ENCODE measurements around the gene TRIM33. TPM values are rescaled to one million over a fixed set of nuclear protein-coding genes. Genes with fewer than 3 reads are reported as not detected.

TRIM33 gene
- total RNA-seq, 2 experiments from 2014 or later: 31.5 to 32.8 TPM

DNA sequence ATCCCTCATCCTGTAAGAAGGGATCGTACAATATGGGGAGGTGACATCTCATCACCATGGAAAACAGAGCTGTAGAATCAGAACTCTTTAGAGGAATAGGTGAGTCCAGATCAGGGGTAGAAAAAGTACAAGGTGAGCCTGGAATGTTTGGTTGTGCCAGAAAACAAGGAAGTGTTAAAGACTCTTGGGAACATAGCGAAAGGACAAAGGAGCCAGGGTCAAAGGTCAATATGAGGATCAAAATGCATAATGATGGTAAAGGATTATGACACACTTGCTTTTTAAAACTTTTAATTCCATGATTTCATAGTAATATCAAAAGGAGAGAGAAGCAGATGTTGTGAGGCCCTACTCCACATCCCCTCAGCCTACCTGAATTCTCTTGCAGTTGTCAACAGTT is 19.2 kb upstream of the TRIM33 start:
- peaks cover 8% of the 10 kb centered on the region for H3K4me1 Mint-ChIP-seq
- no peaks in the 10 kb centered on the region for H3K9me3 Mint-ChIP-seq

DNA sequence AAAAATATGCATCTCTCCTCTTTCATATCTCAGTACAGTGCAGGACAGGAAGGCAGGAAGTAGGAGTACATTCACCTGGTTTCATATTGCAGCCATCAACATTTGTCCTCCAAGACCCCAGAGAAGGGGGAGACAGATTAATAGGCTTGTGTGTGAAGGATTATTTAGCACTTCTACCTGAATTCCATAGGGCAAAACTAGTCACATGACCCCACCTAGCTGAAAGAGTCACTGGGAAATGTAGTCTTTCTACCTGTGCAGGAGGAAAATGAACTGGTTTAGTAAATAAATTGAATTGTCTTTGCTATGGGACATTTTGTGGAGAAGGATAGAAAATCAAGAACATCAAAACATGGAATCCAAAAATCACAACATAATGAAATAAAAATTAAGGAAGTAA is 13.9 kb upstream of the TRIM33 start:
- Mint-ChIP-seq H3K4me3 (no peak overlapping the region), H3K27me3 (peaks cover 11% of the 10 kb centered on the region), H3K9me3 (no peaks in the 10 kb centered on the region), H3K27ac (no peak overlapping the region), H3K4me1 (no peaks in the 10 kb centered on the region), H3K36me3 (no peaks in the 10 kb centered on the region)
- DNase-seq: no peak

More for the DNA sequence above, 19.2 kb upstream of the TRIM33 start:
- H3K27ac Mint-ChIP-seq: no peak overlapping the region
- no peaks in the 10 kb centered on the region for H3K27me3 Mint-ChIP-seq
- no peak overlapping the region for H3K4me3 Mint-ChIP-seq
- no peaks in the 10 kb centered on the region for H3K36me3 Mint-ChIP-seq
- no peak for DNase-seq

DNA sequence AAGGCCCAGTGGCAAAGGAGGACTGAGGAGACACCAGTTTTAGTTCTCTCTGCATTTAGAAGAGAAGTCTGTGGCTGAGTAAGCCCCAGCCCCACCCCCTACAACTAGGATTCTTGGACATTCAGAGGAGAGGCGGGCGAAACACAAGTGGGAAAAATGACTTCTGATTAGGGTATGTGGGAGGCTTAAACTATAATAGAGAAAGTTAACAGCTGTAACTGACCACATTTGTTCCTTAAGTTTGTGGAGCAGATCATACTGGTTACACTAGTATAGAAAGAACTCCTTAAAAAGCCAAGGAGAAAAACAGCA is 11.2 kb upstream of the TRIM33 start:
- H3K4me3 Mint-ChIP-seq: no peak overlapping the region
- H3K27me3 Mint-ChIP-seq: peaks cover 15% of the 10 kb centered on the region
- no peak overlapping the region for H3K27ac Mint-ChIP-seq
- H3K36me3 Mint-ChIP-seq: no peaks in the 10 kb centered on the region
- no peak for DNase-seq
- H3K9me3 Mint-ChIP-seq: no peaks in the 10 kb centered on the region
- H3K4me1 Mint-ChIP-seq: no peaks in the 10 kb centered on the region

DNA sequence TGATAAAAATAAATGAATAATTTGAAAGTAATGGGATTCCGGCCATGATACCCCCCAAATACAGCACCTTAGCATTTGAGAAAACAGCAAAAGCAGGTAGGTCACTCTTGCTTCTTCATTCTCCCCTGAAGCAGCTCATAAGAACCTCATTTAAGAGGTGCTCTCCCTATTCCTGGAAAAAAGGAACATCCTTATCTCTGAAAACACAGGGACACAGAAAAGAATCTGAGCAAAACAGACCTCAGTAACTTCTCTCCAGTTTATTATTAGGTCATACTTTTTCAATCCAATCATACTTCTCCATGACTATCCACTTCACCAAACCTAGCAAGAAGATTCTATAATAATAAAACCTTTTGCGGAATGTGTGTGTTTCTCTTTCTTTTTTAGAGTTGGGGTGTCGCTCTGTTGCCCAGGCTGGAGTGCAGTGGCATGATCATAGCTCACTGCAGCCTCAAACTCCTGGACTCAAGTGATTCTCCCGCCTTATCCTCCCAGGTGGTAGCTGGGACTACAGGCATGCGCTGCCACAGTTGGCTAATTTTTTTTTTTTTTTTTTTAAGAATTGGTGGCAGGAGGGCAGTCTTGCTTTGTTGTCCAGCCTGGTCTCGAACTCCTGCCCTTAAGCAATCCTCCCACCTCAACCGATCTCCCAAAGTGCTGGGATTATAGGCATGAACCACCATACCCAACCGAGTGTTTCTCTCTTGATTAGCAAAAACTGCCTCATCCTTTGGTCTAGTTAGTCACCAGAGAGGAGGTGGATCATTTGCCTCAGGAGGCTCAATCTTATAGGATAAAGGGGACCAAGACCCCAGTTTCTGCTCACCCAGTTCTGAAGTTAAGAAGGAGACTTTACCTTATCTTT is 10.6 kb upstream of the TRIM33 start:
- peaks cover 15% of the 10 kb centered on the region for H3K27me3 Mint-ChIP-seq
- no peaks in the 10 kb centered on the region for H3K9me3 Mint-ChIP-seq

DNA sequence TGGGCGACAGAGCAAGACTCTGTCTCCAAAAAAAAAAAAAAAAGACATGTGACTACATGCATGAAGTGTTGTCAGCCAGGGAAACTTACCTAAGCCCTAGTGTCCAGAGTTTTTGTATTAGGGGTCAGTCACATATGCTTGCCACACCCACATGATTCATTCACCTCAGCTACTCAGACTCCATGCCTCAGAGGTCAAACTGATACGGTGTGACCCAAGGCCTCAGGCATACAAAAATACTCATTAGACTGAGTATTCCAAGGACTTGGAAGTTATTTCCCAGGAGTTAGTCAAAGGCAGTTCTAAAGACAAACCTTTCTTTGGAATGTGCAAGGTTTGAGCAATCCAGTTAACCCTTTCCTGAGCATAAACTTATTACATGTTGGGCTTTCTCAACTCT is 6.3 kb upstream of the TRIM33 start:
- Mint-ChIP-seq H3K4me1 (peaks cover 5% of the 10 kb centered on the region), H3K27ac (no peak overlapping the region), H3K36me3 (no peaks in the 10 kb centered on the region), H3K27me3 (peaks cover 15% of the 10 kb centered on the region), H3K4me3 (no peak overlapping the region), H3K9me3 (no peaks in the 10 kb centered on the region)
- no peak for DNase-seq

More for the DNA sequence above, 10.6 kb upstream of the TRIM33 start:
- H3K4me1 Mint-ChIP-seq: no peaks in the 10 kb centered on the region
- no peak for DNase-seq
- H3K4me3 Mint-ChIP-seq: no peak overlapping the region
- no peaks in the 10 kb centered on the region for H3K36me3 Mint-ChIP-seq
- H3K27ac Mint-ChIP-seq: no peak overlapping the region

DNA sequence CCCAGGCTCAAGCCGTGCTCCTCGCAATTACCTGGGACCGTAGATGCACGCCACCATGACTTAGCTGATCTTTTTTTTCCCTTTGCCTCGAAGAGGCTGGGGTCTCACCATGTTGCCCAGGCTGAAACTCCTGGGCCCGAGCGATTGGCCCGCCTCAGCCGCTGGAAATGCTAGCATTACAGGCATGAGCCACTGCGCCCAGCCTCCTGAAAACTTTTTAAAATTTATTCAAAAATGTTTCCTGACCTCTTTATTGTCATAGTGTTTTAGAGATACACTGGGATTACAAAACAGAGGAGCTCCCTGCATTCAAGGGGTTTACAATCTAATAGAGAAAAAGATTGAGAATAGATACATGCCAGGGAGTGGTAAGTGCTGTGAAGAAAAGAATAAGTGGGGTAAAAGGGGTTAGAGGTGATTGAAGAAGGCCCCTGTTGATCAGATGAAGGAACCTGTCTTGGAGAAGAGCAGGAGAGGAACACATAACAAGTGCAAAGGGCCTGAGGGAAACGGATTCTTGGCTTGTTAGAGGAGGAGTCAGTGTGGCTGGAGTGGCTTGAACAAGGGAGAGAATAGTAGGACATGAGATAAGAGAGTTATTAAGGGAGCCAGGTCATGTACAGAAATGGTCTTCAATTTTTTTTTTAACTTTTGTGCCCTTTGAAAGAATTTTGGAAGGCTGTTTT is 1.7 kb upstream of the TRIM33 start:
- Mint-ChIP-seq H3K27ac (no peak overlapping the region), H3K9me3 (no peaks in the 10 kb centered on the region), H3K4me1 (peaks cover 28% of the 10 kb centered on the region), H3K36me3 (peaks cover 10% of the 10 kb centered on the region), H3K4me3 (peak overlapping the region; percentile 90), H3K27me3 (no peaks in the 10 kb centered on the region)
- DNase-seq: no peak

DNA sequence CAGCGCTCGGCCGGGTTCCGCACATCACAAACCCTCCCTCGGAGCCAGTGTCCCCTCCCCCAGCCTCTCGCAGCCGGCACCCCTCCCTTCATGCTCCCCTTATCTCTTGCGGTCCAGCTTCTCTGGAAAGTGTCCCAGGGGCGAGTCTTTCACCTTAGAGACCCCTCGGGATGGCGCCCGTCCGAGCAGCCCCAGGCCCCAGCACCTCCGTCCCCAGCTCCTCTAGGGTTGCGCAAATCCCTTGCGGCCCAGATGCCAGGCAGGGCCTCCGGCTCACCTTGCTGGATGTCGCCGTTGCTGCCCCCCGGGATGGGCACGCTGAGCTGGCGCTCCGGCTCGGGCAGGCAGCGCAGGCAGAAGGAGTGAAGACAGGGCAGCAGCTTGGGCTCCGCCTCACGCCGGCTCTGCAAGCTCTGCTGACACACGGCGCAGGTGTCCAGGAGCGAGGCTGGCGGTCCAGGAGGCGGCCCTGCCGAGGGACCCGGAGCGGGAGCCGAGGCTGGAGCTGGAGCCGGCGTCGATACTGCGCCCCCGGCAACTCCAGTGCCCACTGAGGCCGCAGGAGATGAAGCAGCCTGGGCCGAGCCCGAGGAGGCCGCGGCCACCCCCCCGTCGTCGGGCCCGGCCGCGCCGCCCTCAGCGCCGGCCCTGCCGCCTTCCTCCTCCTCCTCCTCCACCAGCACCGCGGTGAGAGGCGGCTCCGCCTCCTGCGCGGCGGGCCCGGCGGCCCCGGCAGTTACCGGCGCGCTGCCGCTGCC is 550 bp downstream of the TRIM33 start:
- Mint-ChIP-seq H3K27me3 (no peaks in the 10 kb centered on the region), H3K36me3 (peaks cover 25% of the 10 kb centered on the region), H3K9me3 (no peaks in the 10 kb centered on the region), H3K4me1 (peaks cover 45% of the 10 kb centered on the region), H3K4me3 (peak overlapping the region; percentile 97), H3K27ac (peak overlapping the region; percentile 66)
- peak; percentile 35 for DNase-seq

DNA sequence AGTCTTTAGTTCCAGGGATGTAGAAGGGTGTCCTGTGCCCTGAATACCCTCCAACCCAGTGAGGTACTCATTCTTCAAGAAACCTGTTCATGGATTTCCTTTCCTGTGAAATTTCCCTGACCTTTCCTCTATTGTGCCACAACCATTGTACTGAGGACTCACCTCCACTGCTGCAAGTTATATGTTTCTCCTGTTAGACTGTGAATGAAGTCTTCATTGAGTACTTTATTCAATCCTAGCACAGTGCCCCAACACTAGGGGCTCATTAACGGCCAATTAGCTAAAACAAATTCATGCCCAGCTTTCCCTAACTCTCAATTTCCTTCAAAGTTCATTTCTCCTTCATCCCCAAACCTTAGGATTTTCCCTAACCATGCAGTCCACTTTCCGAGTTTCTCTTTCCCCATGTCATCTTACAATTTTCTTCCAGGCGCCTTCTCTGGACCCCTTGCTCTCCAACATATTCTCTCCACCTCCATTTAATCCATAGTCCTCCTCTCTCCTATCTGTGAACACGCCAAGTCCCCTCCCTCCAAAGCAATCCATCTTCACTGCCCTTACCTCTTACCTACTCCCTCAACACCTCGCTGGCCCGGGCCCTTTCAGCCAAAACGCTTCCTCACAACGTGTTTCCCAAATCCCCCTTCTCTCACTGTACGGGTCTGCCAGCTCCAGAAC is 1.3 kb downstream of the TRIM33 start:
- H3K4me3 Mint-ChIP-seq: peak overlapping the region; percentile 97
- H3K27ac Mint-ChIP-seq: peak overlapping the region; percentile 66
- no peaks in the 10 kb centered on the region for H3K9me3 Mint-ChIP-seq
- DNase-seq: no peak
- no peaks in the 10 kb centered on the region for H3K27me3 Mint-ChIP-seq
- peaks cover 32% of the 10 kb centered on the region for H3K36me3 Mint-ChIP-seq
- H3K4me1 Mint-ChIP-seq: peaks cover 51% of the 10 kb centered on the region

DNA sequence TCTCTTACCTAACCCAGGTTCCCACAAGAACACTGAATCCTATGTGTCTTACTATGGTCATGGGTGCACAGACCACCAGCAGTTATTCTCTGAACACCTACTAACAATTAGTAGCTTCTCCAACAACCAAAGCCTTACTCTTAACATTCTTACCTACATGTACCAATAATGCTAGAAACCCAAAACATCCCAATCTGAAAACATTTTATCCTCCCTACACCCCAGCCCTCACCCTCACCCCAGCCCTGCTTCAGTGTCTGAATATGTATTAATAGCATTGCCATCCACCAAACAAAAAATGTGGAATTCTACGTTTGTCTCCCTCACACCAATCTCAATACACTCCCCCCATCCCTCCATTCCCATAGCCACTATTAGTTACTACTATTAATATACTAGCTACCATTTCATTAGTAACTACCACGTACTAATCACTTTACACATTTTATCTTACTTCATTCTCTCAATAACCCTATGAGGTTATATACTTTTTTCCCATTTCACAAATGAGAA is 2.6 kb downstream of the TRIM33 start:
- no peak overlapping the region for H3K27ac Mint-ChIP-seq
- DNase-seq: no peak
- no peaks in the 10 kb centered on the region for H3K27me3 Mint-ChIP-seq
- H3K36me3 Mint-ChIP-seq: peaks cover 41% of the 10 kb centered on the region
- H3K9me3 Mint-ChIP-seq: no peaks in the 10 kb centered on the region
- peaks cover 60% of the 10 kb centered on the region for H3K4me1 Mint-ChIP-seq
- H3K4me3 Mint-ChIP-seq: peak overlapping the region; percentile 97

DNA sequence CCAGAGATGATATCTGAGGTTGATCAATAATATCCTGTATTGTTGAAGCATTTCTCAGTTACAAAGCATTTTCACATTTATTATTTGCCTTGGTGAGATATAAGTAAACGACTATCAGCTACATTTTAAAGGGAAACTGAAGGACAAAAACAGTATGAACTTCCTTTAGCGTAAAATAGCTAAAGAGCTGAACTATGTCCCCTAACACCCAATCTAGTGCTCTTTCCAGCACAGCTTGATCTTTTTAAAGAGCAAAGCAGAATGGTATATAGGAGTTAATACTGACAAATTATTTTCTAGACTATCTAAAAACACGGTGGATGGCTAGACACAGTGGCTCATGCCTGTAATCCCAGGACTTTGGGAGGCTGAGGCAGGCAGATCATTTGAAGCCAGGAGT is 3.5 kb downstream of the TRIM33 start:
- Mint-ChIP-seq H3K27ac (no peak overlapping the region), H3K4me3 (peak overlapping the region; percentile 29), H3K36me3 (peaks cover 42% of the 10 kb centered on the region), H3K9me3 (no peaks in the 10 kb centered on the region), H3K4me1 (peaks cover 59% of the 10 kb centered on the region), H3K27me3 (no peaks in the 10 kb centered on the region)
- no peak for DNase-seq

DNA sequence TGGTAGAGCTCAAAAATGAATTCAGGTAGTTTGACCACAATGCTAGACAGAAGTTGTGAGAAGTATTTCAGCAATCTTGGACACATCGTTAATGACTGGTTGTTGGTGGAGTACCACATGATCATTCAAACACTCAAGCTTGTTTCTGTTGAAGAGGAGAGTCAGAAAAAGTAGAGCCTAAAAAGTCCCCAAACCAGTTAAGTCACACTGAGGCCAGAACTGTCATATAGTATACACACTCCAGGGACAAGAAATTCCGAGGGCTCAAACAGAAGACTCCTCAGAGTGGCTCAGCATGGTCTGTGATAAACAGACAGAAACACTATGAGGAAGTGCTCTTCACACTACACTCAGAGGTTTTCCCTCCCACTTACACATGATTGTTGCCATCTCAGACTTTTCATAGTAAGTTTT is 5.8 kb downstream of the TRIM33 start:
- Mint-ChIP-seq H3K9me3 (no peaks in the 10 kb centered on the region), H3K4me1 (peaks cover 65% of the 10 kb centered on the region), H3K27me3 (no peaks in the 10 kb centered on the region), H3K27ac (no peak overlapping the region), H3K4me3 (no peak overlapping the region), H3K36me3 (peaks cover 46% of the 10 kb centered on the region)
- DNase-seq: no peak

DNA sequence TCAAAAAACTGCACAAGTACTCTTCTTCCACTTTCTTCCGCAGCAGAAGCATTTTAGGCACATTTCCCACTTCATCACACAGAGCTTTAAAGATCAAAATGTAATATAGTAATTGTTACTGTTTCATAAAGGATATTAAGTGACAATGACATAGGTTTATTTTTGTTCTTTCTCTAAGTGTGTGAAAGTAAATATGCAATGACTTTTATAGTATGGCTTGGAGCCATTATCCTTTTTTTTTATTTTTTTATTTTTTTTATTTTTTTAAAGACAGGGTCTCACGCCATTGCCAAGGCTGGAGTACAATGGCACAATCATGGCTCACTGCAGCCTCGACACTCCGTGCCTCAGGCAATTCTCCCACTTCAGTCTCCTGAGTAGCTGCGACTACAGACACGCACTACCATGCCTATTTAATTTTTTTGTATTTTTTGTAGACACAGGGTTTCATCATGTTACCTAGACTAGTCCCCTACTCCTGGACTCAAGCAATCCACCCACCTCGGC is 7.0 kb downstream of the TRIM33 start:
- Mint-ChIP-seq H3K9me3 (no peaks in the 10 kb centered on the region), H3K27ac (peak overlapping the region; percentile 58), H3K4me3 (no peak overlapping the region), H3K27me3 (no peaks in the 10 kb centered on the region), H3K4me1 (peaks cover 61% of the 10 kb centered on the region), H3K36me3 (peaks cover 45% of the 10 kb centered on the region)
- DNase-seq: no peak

DNA sequence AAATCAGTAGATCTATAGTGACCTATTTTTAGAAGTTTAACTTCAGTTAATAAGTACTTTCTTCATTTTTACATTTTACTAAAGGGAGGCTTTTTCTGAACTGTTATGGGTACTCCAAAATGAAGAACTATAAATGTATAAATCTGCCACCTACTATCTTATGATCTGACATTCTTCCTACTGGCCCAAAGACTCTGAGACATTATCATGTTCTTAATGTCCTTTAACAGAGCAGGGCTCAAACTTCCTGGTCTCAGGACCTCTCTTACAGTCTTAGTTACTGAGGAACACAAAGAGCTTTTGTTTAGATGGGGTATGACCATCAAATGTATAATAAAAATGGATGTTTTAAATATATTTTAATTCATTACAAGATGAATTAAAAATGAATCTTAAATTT is 8.9 kb downstream of the TRIM33 start:
- Mint-ChIP-seq H3K4me3 (no peak overlapping the region), H3K4me1 (peaks cover 54% of the 10 kb centered on the region), H3K27me3 (no peaks in the 10 kb centered on the region), H3K9me3 (no peaks in the 10 kb centered on the region), H3K36me3 (peaks cover 40% of the 10 kb centered on the region), H3K27ac (no peak overlapping the region)
- no peak for DNase-seq

DNA sequence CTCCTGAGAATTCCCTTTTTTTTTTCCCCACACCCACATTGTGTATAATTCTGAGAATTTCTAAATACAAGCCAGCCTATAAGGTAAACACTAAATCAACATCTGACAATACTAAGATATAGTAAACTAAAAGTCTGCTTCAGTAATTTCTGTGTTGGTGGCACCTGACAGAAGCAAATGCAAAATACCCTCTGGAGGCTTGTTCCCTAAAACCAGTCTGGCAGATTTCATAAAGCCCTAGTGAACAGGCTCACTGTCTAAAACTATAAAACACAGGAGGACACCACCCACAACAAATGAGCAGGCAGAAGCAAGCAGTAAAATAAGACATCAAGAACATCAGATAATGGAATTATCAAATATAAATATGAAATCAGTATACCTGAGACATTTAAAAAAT is 11.5 kb downstream of the TRIM33 start:
- Mint-ChIP-seq H3K27me3 (no peaks in the 10 kb centered on the region), H3K36me3 (peaks cover 25% of the 10 kb centered on the region), H3K4me3 (no peak overlapping the region), H3K27ac (no peak overlapping the region), H3K9me3 (no peaks in the 10 kb centered on the region), H3K4me1 (peaks cover 40% of the 10 kb centered on the region)
- DNase-seq: no peak
